ENCODE measurements around the gene HINT3.

The HINT3 gene

GRCh38 chr6:125952764-125953501 is 3.6 kb upstream of the HINT3 start:
- peak; percentile 35 for DNase-seq (ENCODE audit: low spot score)
- TF ChIP-seq CTCF (IDR thresholded peaks at IDR 0.05; ENCODE audit: borderline replicate concordance, control extremely low read depth, extremely low read depth, insufficient read depth, missing control alignments) = peak; percentile 45
- in situ Hi-C loops (cut with MboI; ENCODE audit: low sequenced_read_pairs, unreplicated experiment) = no loop called here

GRCh38 chr6:125953502-125953875 is 3.1 kb upstream of the HINT3 start:
- DNase-seq (ENCODE audit: low spot score) = no peak
- TF ChIP-seq CTCF (IDR thresholded peaks at IDR 0.05; ENCODE audit: borderline replicate concordance, control extremely low read depth, extremely low read depth, insufficient read depth, missing control alignments) = no peak
- in situ Hi-C loops (cut with MboI; ENCODE audit: low sequenced_read_pairs, unreplicated experiment) = no loop called here

- in situ Hi-C loops (cut with MboI; ENCODE audit: low sequenced_read_pairs, unreplicated experiment) = loop anchor here (5.0 kb wide), 1 partner anchor 168 kb away; no protein-coding TSS in a partner anchor
- DNase-seq (ENCODE audit: low spot score) = no peak
These were observed 1.7 kb upstream of the HINT3 start for GRCh38 chr6:125954735-125955339.

GRCh38 chr6:125955973-125956372 is 597 bp upstream of the HINT3 start:
- no peak for TF ChIP-seq CTCF (IDR thresholded peaks at IDR 0.05; ENCODE audit: borderline replicate concordance, control extremely low read depth, extremely low read depth, insufficient read depth, missing control alignments)
- in situ Hi-C loops (cut with MboI; ENCODE audit: low sequenced_read_pairs, unreplicated experiment) = loop anchor here (5.0 kb wide), 1 partner anchor 169 kb away; no protein-coding TSS in a partner anchor
- no peak for DNase-seq (ENCODE audit: low spot score)

More at GRCh38 chr6:125954735-125955339, 1.7 kb upstream of the HINT3 start:
- no peak for TF ChIP-seq CTCF (IDR thresholded peaks at IDR 0.05; ENCODE audit: borderline replicate concordance, control extremely low read depth, extremely low read depth, insufficient read depth, missing control alignments)

GRCh38 chr6:125957391-125957693 is 772 bp downstream of the HINT3 start:
- in situ Hi-C loops (cut with MboI; ENCODE audit: low sequenced_read_pairs, unreplicated experiment) = loop anchor here (5.0 kb wide), 1 partner anchor 170 kb away; no protein-coding TSS in a partner anchor

GRCh38 chr6:125957845-125958244 is 1.3 kb downstream of the HINT3 start:
- TF ChIP-seq CTCF (IDR thresholded peaks at IDR 0.05; ENCODE audit: borderline replicate concordance, control extremely low read depth, extremely low read depth, insufficient read depth, missing control alignments) = no peak
- no peak for DNase-seq (ENCODE audit: low spot score)

More at GRCh38 chr6:125957391-125957693, 772 bp downstream of the HINT3 start:
- TF ChIP-seq CTCF (IDR thresholded peaks at IDR 0.05; ENCODE audit: borderline replicate concordance, control extremely low read depth, extremely low read depth, insufficient read depth, missing control alignments) = no peak
- DNase-seq (ENCODE audit: low spot score) = no peak

More at GRCh38 chr6:125957845-125958244, 1.3 kb downstream of the HINT3 start:
- in situ Hi-C loops (cut with MboI; ENCODE audit: low sequenced_read_pairs, unreplicated experiment) = loop anchor here (5.0 kb wide), 1 partner anchor 171 kb away; no protein-coding TSS in a partner anchor

Data from GM13976 (cell line).